T-cell (primary cell): ENCODE results near the gene CAPN1. TPM values are rescaled to one million over a fixed set of nuclear protein-coding genes. Genes with fewer than 3 reads are reported as not detected.
"Not testable (repeated sequence)": the region's sequence is repeated elsewhere in the genome, so short reads cannot be mapped to it uniquely, and the experiment has no call there.

Experiments
- ATAC-seq, 4 experiments: fragments of 200-7000 bp in 3 of 4; fragments of 150-1000 bp in 1 of 4; cut with Tn5 transposase; replicated peaks in 1 of 4; 1 replicate in 3 of 4; 2 replicates in 1 of 4; pipeline ENCODE4 v1.10.0; 2021; ENCODE audit warnings: moderate library complexity in 3 of 4, mild to moderate bottlenecking in 2 of 4, moderate number of reproducible peaks in 1 of 4
- CTCF ChIA-PET, 2 donors: fragments of 300-600 bp; sonication (Branson Sonifier 250); formaldehyde crosslinking; loops; one replicate each; lab custom pipeline; 2022; ENCODE audit warnings: antibody characterized with exemption in 2 of 2; lab: Charles Lee
- POLR2A ChIA-PET, 2 donors: fragments of 300-600 bp; sonication (Branson Sonifier 250); formaldehyde crosslinking; loops; one replicate each; lab custom pipeline; 2022; ENCODE audit warnings: antibody characterized with exemption in 2 of 2; lab: Charles Lee
- DNase-seq, 35 experiments: peaks; one replicate each; pipeline versions ENCODE4 v3.0.0 to v3.0.0-alpha.2; 2013 to 2023
- H3K27ac ChIP-seq: one replicate; pipeline ENCODE4 v1.5.1; 2013; ENCODE audit warnings: low read length
- H3K27me3 ChIP-seq, 2 experiments: replicated peaks in 1 of 2; 1 replicate in 1 of 2; 2 replicates in 1 of 2; pipeline versions ENCODE4 v1.6.1 to v1.7.0; 2013; ENCODE audit warnings: low read length in 1 of 2, mixed read lengths in 1 of 2; ENCODE audit not compliant: control insufficient read depth in 2 of 2, insufficient read depth in 2 of 2; ENCODE audit errors: extremely low read depth in 1 of 2
- H3K36me3 ChIP-seq, 2 donors: 1 replicate in 1 of 2; 2 replicates in 1 of 2; pipeline versions ENCODE4 v1.6.1 to v1.7.0; 2013; ENCODE audit warnings: low read length in 1 of 2; ENCODE audit not compliant: control insufficient read depth in 2 of 2, insufficient read depth in 1 of 2; ENCODE audit errors: extremely low read depth in 1 of 2
- H3K4me1 ChIP-seq, 2 experiments: 1 replicate in 1 of 2; 2 replicates in 1 of 2; pipeline versions ENCODE4 v1.6.1 to v1.7.0; 2013; ENCODE audit warnings: low read length in 2 of 2, mixed read lengths in 1 of 2; ENCODE audit not compliant: insufficient read depth in 2 of 2, control insufficient read depth in 1 of 2; ENCODE audit errors: extremely low read depth in 1 of 2
- H3K4me3 ChIP-seq, 2 donors: 1 replicate in 1 of 2; 2 replicates in 1 of 2; pipeline versions ENCODE4 v1.5.1 to v1.7.0; 2013; ENCODE audit warnings: mild to moderate bottlenecking in 2 of 2, low read length in 1 of 2, moderate library complexity in 1 of 2; ENCODE audit not compliant: control insufficient read depth in 1 of 2; ENCODE audit errors: extremely low read depth in 1 of 2
- H3K9me3 ChIP-seq: 2 replicates; pipeline ENCODE4 v1.7.0; 2013
- H3K27ac Mint-ChIP-seq, 2 donors: one replicate each; pipeline ENCODE4 v1.8.0; 2020 to 2021; ENCODE audit warnings: mild to moderate bottlenecking in 2 of 2, mixed read lengths in 2 of 2
- H3K27me3 Mint-ChIP-seq, 2 donors: one replicate each; pipeline ENCODE4 v1.8.0; 2021 to 2022; ENCODE audit warnings: mixed read lengths in 2 of 2
- H3K36me3 Mint-ChIP-seq: one replicate; pipeline ENCODE4 v1.8.0; 2021; ENCODE audit warnings: mixed read lengths
- H3K4me1 Mint-ChIP-seq, 3 donors: one replicate each; pipeline ENCODE4 v1.8.0; 2020 to 2022; ENCODE audit warnings: mixed read lengths in 3 of 3, mild to moderate bottlenecking in 1 of 3
- H3K4me3 Mint-ChIP-seq, 3 donors: one replicate each; pipeline ENCODE4 v1.8.0; 2020 to 2022; ENCODE audit warnings: mild to moderate bottlenecking in 3 of 3, mixed read lengths in 3 of 3, moderate library complexity in 3 of 3
- H3K9me3 Mint-ChIP-seq, 3 donors: one replicate each; pipeline ENCODE4 v1.8.0; 2020 to 2022; ENCODE audit warnings: mixed read lengths in 3 of 3
- WGBS: methylation state at CpG from one replicate; pipeline ENCODE4 v1.1.5; 2013; ENCODE audit warnings: missing lambda C conversion rate; ENCODE audit not compliant: insufficient coverage; 5-methylcytosine and 5-hydroxymethylcytosine counted together
- total RNA-seq, 35 experiments: library from RNA in 6 of 35; stranded (reverse) in 6 of 35; fragments of 120-200 nt in 1 of 35; gene quantifications; one replicate each; pipeline versions ENCODE4 v1.2.1 to v1.2.4 and lab custom pipeline; 2013 to 2026

The CAPN1 gene
- total RNA-seq, 5 donors from 2014 or later (not counting 1 experiment from before 2014, with no cell fraction given), result 98.4 to 171 (median 143) TPM

- no peaks in the 10 kb centered on the region for H3K36me3 Mint-ChIP-seq
- no peak for ATAC-seq
- H3K9me3 Mint-ChIP-seq, result peaks cover 0 to 10% (median 4%) of the 10 kb centered on the region in 3 donors
- peaks cover 0 to 19% of the 10 kb centered on the region in 2 experiments for H3K27me3 ChIP-seq
- no peaks in the 10 kb centered on the region for H3K9me3 ChIP-seq
- no CpG with 5 or more reads among the region's 5 CpGs for WGBS
- H3K27ac Mint-ChIP-seq, result no peak overlapping the region
- no peak overlapping the region for H3K27ac ChIP-seq
- H3K27me3 Mint-ChIP-seq, result no peaks in the 10 kb centered on the region
- no peak overlapping the region for H3K4me3 Mint-ChIP-seq
- POLR2A ChIA-PET, result interaction anchor here in 1 of 2 donors (0.7 kb wide), 1 partner anchor 21 kb away, joined by 5 read pairs; the partner anchor contains the start of gene POLA2
- CTCF ChIA-PET, result no interaction called here
- H3K4me1 Mint-ChIP-seq, result no peaks in the 10 kb centered on the region
- no peak overlapping the region for H3K4me3 ChIP-seq
- H3K36me3 ChIP-seq, result no peaks in the 10 kb centered on the region
- H3K4me1 ChIP-seq, result no peaks in the 10 kb centered on the region
- DNase-seq, result no peak
Observed at GRCh38 chr11:65241134-65241533, 59.4 kb downstream of the CAPN1 start.

DNA sequence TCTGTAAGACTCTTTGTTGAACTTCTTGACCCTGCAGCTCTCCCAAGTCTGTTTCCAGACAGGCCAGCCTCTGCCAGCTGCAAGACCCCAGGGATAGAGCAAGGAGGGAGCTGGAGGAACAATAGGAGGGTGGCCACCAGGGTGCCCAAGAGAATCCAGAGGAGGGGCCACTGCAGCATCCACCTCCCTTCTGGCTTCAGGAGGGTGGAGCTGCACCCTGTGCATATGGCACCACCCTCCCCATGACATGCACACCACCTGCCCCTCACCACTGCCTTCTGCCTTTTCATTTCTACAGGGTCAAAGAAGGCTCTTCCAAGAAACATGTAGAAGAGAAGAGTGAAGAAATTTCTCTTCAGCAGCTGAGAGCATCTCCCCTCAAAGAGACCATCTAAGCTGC, 60.0 kb downstream of the CAPN1 start:
- Mint-ChIP-seq H3K9me3 (peaks cover 0 to 10% (median 4%) of the 10 kb centered on the region in 3 donors), H3K4me3 (no peak overlapping the region), H3K36me3 (no peaks in the 10 kb centered on the region), H3K27ac (no peak overlapping the region), H3K4me1 (no peaks in the 10 kb centered on the region), H3K27me3 (no peaks in the 10 kb centered on the region)
- no peak for ATAC-seq
- Histone ChIP-seq H3K36me3 (no peaks in the 10 kb centered on the region), H3K27me3 (peaks cover 0 to 14% of the 10 kb centered on the region in 2 experiments), H3K4me3 (no peak overlapping the region), H3K9me3 (no peaks in the 10 kb centered on the region), H3K27ac (no peak overlapping the region), H3K4me1 (no peaks in the 10 kb centered on the region)
- CTCF ChIA-PET, result interaction anchor here (0.6 kb wide), 2 partner anchors 37 to 68 kb away, joined by 3 read pairs; no protein-coding TSS in a partner anchor
- DNase-seq, result no peak
- POLR2A ChIA-PET, result no interaction called here

DNA sequence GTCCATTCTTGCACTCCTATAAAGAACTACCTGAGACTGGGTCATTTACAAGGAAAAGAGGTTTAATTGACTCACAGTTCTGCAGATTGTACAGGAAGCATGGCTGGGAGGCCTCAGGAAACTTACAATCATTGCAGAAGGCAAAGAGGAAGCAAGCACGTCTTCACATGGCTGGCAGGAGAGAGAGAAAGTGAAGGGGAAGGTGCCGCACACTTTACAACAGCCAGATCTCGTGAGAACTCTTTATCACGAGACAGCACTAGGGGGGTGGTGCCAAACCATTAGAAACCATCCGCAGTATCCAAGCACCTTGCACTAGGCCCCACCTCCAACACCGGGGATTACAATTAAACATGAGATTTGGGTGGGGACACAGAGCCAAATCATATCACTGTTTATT, 60.7 kb downstream of the CAPN1 start:
- no peak for ATAC-seq
- Histone ChIP-seq H3K27ac (no peak overlapping the region), H3K4me3 (no peak overlapping the region), H3K4me1 (no peaks in the 10 kb centered on the region), H3K27me3 (peaks cover 0 to 12% of the 10 kb centered on the region in 2 experiments), H3K9me3 (no peaks in the 10 kb centered on the region), H3K36me3 (no peaks in the 10 kb centered on the region)
- DNase-seq, result no peak
- Mint-ChIP-seq H3K4me1 (no peaks in the 10 kb centered on the region), H3K9me3 (peaks cover 0 to 10% (median 4%) of the 10 kb centered on the region in 3 donors), H3K4me3 (no peak overlapping the region), H3K36me3 (no peaks in the 10 kb centered on the region), H3K27me3 (no peaks in the 10 kb centered on the region), H3K27ac (no peak overlapping the region)
- WGBS, result no CpG with 5 or more reads among the region's 6 CpGs
- CTCF ChIA-PET, result no interaction called here
- POLR2A ChIA-PET, result no interaction called here

- DNase-seq (no peak), ATAC-seq (no peak)
- 76% methylated on average over 4 of the region's 4 CpGs for WGBS
- ChIA-PET CTCF (interaction anchor here in 1 of 2 donors (0.6 kb wide), 1 partner anchor 787 kb away, joined by 3 read pairs; no protein-coding TSS in a partner anchor), POLR2A (no interaction called here)
- Mint-ChIP-seq H3K4me1 (no peaks in the 10 kb centered on the region), H3K27ac (no peak overlapping the region), H3K27me3 (no peaks in the 10 kb centered on the region), H3K9me3 (peaks cover 0 to 10% (median 4%) of the 10 kb centered on the region in 3 donors), H3K4me3 (no peak overlapping the region), H3K36me3 (no peaks in the 10 kb centered on the region)
- Histone ChIP-seq H3K9me3 (no peaks in the 10 kb centered on the region), H3K27me3 (peaks cover 0 to 17% of the 10 kb centered on the region in 2 experiments), H3K4me3 (no peak overlapping the region), H3K27ac (no peak overlapping the region), H3K36me3 (no peaks in the 10 kb centered on the region), H3K4me1 (no peaks in the 10 kb centered on the region)
Observed at GRCh38 chr11:65243797-65244196, 62.1 kb downstream of the CAPN1 start.

- H3K27me3 Mint-ChIP-seq, CTCF ChIA-PET, H3K27ac Mint-ChIP-seq, H3K4me1 Mint-ChIP-seq, H3K9me3 ChIP-seq, POLR2A ChIA-PET, H3K4me3 ChIP-seq, H3K36me3 Mint-ChIP-seq, H3K4me3 Mint-ChIP-seq, H3K36me3 ChIP-seq, DNase-seq, H3K27ac ChIP-seq, H3K4me1 ChIP-seq, ATAC-seq, H3K9me3 Mint-ChIP-seq: not testable (repeated sequence)
- 88% methylated on average over 1 of the region's 8 CpGs for WGBS
- peaks cover 0 to 17% of the 10 kb centered on the region in 2 experiments for H3K27me3 ChIP-seq
Observed at GRCh38 chr11:65245046-65245445, 63.3 kb downstream of the CAPN1 start.

DNA sequence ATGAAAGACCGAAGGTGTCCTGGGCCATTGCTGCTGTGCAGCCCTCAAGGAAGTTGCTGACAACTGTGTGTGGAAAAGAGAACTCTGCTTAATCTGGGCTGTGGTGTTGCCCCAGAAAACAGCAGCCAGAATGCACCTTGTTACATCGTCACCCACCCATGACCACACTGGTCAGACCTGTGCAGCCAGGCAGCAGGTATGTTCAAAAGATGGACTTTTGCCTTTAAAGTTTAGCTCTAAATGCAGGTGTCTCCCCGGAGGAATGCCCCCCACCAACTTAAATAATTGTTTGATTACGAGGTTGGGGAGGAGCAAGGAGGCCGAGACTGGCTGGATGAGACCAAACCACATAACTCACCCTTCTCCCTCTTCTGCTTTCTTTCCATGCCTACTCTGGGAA, 64.8 kb downstream of the CAPN1 start:
- DNase-seq (no peak), ATAC-seq (no peak)
- Histone ChIP-seq H3K27me3 (peaks cover 0 to 12% of the 10 kb centered on the region in 2 experiments), H3K4me1 (no peaks in the 10 kb centered on the region), H3K27ac (no peak overlapping the region), H3K4me3 (no peak overlapping the region), H3K36me3 (no peaks in the 10 kb centered on the region), H3K9me3 (no peaks in the 10 kb centered on the region)
- ChIA-PET CTCF (no interaction called here), POLR2A (interaction anchor here in 1 of 2 donors (0.6 kb wide), 1 partner anchor 466 kb away, joined by 3 read pairs; no protein-coding TSS in a partner anchor)
- Mint-ChIP-seq H3K4me1 (no peaks in the 10 kb centered on the region), H3K27ac (no peak overlapping the region), H3K27me3 (no peaks in the 10 kb centered on the region), H3K4me3 (no peak overlapping the region), H3K36me3 (no peaks in the 10 kb centered on the region), H3K9me3 (peaks cover 0 to 10% (median 4%) of the 10 kb centered on the region in 3 donors)
- WGBS, result no CpG with 5 or more reads among the region's 5 CpGs
